ENCODE results near the gene RTKN.
"Not testable (repeated sequence)": the region's sequence is repeated elsewhere in the genome, so short reads cannot be mapped to it uniquely, and the experiment has no call there.

Gene RTKN

GRCh38 chr2:74436848-74437695 lies 4.7 kb downstream of the RTKN start:
- no peak for DNase-seq

- DNase-seq: no peak
Observed at GRCh38 chr2:74436111-74436805, 5.5 kb downstream of the RTKN start.

GRCh38 chr2:74430502-74430901 lies 11.2 kb downstream of the RTKN start:
- DNase-seq: no peak

- no peak for DNase-seq
Observed at GRCh38 chr2:74429487-74430451, 12.0 kb downstream of the RTKN start.

GRCh38 chr2:74428675-74429074 lies 13.1 kb downstream of the RTKN start:
- DNase-seq: no peak

GRCh38 chr2:74427551-74427950 lies 14.2 kb downstream of the RTKN start:
- DNase-seq: no peak

GRCh38 chr2:74426181-74426758 lies 15.5 kb downstream of the RTKN start:
- no peak for DNase-seq

- no peak for DNase-seq
Observed at GRCh38 chr2:74425523-74425922, 16.2 kb downstream of the RTKN start.

- no peak for DNase-seq
Observed at GRCh38 chr2:74424995-74425406, 16.7 kb downstream of the RTKN start.

GRCh38 chr2:74424139-74424992 lies 17.4 kb downstream of the RTKN start:
- DNase-seq: no peak

- DNase-seq: no peak
Observed at GRCh38 chr2:74423231-74424095, 18.3 kb downstream of the RTKN start.

GRCh38 chr2:74421221-74421870 lies 20.4 kb downstream of the RTKN start, which contains the start of the genes C2orf81 and WDR54:
C2orf81 (minus strand) TSS chr2:74421619; CDS start chr2:74421560, 59 bp downstream.
WDR54 (plus strand) TSS chr2:74421730; CDS start chr2:74422154, 424 bp downstream.
- peak; percentile 93 for DNase-seq

GRCh38 chr2:74420443-74421103 lies 21.2 kb downstream of the RTKN start:
- not testable (repeated sequence) for DNase-seq

- DNase-seq: no peak
Observed at GRCh38 chr2:74420006-74420405, 21.7 kb downstream of the RTKN start.

- no peak for DNase-seq
Observed at GRCh38 chr2:74419345-74419744, 22.4 kb downstream of the RTKN start.

- DNase-seq: no peak
Observed at GRCh38 chr2:74418312-74418711, 23.4 kb downstream of the RTKN start.

- DNase-seq: no peak
Observed at GRCh38 chr2:74417763-74418162, 24.0 kb downstream of the RTKN start.

GRCh38 chr2:74417197-74417596 lies 24.5 kb downstream of the RTKN start:
- DNase-seq: no peak

GRCh38 chr2:74416778-74417177 lies 25.0 kb downstream of the RTKN start:
- DNase-seq: no peak
